NCI-H1436 (cell line): ENCODE measurements around the gene GALT.
"Not testable (repeated sequence)": the region's sequence is repeated elsewhere in the genome, so short reads cannot be mapped to it uniquely, and the experiment has no call there.

ENCODE experiments used
- DNase-seq: peaks from one replicate; lab custom pipeline; 2025; lab: John Stamatoyannopoulos, UW

The GALT gene

DNA sequence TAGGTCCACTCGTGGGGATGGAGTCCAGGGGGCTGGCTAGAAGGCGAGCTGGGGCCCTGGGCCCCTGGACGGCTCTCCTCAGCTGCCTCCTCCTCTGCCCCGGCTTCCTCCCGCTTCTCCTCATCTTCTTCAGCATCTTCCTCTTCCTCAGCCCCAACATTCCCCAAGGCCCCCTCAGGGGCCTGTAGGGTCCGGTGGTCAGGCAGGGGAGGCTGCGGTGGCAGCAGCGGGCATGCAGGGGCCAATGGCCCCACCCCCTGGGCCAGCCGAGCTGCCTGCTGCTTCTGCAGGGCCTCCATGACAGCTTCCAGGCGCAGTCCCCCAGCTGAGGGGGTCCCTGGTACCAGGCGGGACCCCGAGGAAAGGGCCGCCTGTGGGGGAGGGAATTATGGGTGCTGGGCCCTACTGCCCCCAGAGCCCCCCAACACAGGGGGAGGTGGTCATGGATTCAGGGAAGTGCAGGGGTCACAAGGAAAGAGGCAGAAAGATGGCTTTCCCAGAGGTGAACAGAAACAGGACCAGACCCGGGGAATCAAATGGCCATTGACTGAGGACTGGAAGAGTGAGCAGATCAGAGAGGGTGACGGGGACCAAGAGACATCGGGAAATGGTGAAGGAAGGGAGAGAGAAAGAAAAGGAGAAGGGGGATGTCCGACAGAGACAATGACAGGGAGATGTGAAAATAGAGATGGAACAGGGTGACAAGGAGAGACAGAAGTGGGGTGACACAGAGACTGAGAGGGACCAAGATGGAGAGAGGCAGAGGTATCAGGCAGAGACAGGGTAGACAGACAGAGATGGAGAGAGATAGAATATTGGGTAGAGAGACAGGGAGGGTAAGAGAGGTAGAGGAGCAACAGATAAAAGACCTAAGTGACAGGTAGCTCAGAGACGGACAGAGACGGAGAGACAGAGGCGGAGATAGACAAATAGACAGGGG lies 18.5 kb upstream of the GALT start:
- no peak for DNase-seq

DNA sequence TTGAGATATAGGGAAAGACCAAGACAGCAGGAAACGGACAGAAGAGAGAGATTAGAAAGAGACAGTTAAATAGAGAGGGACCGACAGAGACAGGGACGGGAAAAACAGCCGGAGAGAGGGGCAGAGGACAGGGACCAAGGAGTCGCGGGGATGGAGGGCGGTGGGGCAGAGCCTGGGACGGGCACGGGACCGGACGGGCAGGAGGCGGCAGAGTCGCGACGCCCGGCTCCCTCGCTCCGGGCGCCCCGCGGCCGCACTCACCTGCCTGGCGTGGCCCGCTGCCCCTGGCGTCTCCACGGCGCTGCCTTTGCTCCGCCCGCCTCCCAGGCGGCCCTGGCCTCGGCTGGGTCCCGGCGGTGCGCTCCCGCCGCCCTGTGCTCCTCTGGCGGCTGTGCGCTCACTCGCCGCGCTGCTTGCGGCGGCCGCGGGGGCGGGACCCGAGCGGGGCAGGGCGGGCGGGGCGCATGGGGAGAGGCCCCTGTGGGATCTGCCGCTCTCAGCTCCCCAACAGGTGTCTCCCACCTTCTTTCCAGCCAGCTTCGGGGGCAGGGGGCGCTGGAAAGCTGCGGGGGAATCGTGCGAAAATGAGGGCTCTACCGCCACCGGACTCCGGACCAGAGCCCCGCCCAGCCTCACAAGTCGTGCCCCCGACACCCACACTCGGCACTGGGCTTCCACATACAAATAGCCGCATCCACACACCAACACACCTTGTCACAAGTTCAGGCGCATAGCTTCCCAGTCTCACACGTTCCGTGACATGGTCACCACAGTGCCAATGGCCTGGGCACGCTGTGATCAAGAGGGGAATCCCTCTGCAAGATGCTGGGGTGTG lies 17.6 kb upstream of the GALT start, which contains the start of gene ARID3C:
Gene ARID3C (minus strand): TSS at position 411 of the 835 bp plus-strand sequence. CDS start 1,052 bp downstream, outside the sequence.
- DNase-seq: peak; percentile 16

DNA sequence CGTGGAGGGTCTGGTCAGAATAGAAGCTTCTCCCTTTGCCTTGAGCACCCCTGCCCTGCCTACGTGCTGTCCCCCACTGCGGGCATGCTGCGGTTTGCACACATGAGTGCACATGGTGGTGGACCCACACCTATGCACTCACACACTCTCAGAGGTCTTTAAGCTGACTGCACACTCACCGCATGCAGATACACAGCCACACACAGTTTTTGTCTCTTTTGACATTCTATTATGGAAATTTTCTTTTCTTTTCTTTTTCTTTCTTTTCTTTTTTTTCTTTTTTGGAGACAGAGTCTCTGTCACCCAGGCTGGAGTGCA lies 17.0 kb upstream of the GALT start:
- no peak for DNase-seq

DNA sequence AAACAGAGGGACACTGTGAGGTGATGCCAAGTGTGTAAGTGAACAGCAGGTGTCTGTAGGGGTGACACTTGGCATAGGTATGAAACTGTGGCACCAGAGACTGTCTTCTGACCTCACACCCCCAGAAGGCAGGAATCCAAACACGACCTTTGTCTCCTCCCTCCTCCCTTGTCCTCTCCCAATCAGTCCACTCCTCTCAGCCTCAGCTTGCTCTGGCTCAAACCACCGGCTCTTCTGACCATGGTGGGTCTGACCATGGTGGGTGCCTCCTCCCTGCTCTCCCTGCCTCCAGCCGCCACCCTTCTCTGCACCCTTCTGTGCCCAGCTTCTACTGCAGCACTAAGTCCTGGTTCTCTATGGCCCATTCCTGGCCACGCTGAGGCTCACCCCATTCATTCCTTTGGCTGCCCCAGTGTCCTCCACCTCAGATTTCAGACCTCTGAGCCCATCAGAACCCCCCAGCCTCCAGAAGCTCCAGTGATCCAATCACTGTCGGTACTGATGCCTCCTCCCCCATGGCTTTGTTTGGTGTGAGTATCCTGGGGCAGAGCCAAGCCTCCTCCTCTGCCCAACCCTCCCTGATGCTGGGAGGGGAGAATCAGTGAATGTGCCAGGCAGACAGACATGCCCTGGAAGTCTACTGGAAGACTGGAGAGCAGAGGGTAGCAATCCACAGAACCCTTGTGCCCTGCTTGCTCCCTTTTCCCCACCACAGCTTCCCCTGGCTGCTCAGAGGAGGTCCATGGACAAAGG lies 15.9 kb upstream of the GALT start:
- DNase-seq: no peak

DNA sequence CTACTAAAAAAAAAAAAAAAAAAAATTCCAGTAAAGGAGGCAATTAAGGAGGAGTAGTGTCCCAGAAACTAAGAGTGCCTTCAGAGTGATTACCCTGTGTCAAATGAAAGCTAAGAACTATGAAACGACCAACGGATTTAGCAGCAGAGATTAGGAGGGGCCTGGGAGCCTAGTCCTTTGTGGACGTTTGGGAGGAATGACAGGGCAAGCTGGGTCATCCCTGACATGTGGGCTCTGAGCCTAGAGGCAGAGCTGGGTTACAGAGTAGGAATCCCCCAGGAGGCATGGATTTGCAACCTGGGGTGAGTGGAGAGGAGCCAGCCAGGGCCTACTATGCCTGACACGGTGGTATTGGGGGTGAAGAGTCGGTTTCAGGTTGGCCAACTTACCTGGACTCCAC lies 13.3 kb upstream of the GALT start:
- DNase-seq: no peak

DNA sequence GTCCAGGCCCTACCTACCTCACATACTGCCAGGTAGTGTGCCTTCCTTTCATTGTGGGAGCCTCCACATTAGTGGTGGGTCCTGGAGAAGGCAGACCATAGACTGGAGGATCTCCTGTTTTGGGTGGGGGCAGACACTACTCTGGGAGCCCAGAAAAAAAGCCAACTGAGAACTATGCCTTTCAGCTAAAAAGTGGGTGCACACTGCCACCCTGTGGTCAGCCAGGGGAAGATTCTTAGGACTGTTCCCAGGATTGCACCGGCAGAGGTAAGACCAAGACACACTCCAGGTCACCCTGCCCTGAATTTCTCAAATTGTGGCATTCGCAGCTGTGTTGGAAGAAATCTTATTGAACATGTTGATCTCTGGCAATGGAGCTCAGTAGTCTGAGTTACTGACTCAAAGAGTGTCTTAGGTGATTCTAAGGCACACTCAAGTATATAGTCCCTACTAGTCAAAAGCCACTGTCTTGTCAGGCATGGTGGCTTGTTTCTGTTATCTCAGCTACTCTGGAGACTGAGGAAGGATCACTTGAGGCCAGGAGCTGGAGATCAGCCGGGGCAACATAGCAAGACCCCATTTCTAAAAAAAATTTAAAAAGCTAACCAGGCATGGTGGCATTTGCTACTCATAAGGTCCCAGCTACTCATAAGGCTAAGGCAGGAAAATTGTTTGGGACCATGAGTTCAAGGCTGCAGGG lies 12.5 kb upstream of the GALT start:
- DNase-seq: peak; percentile 36

DNA sequence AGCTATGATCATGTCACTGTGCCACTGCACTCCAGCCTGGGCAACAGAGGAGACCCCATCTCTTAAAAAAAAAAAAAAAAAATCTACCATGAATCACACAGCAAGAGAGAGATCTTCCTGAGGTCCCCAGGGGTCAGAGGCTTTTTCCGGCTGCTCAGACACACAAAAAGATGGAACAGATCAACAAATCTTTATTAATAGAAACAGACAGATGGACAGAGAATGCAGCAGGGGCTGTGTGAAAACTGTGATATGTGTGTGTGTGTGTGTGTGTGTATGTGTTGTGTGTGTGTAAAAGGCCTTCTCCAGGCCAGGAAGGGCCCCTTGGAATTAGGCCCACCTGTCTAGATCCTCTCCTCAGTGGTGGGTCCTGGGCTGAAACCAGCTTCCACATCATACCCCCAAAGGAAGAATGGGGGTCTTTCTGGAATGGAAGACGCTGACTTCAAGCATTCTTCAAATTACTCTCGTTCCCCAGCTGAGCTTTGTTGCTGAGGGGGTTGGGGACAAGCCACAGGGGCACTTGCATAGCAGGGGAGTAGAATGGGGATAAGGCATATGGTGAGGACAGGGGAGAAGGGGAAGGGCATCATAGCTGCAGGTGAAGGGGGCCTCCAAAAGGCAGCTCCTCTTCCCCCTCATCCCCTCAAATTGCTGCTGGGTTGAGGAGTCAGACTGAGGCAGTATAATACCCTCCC lies 11.8 kb upstream of the GALT start:
- no peak for DNase-seq

DNA sequence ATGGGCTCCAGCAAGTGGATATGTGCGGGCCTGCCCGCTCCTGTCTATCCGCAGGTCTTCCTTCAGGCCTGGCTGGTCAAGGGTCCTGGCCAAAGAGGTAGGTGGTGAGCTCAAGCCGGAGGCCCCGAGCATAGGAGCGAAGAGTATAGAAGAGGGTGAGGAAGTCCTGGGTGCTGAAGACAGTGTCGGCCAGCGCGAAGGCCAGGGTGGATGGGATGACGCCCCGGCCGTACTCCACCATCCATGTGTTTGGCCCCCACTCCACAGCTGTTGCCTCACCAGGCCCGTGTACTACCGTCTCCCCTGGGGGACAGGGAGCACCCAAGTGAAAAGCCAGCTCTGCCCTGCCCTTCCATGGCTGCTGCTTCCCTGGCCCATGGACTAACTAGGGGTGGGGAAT lies 10.9 kb upstream of the GALT start:
- DNase-seq: no peak

DNA sequence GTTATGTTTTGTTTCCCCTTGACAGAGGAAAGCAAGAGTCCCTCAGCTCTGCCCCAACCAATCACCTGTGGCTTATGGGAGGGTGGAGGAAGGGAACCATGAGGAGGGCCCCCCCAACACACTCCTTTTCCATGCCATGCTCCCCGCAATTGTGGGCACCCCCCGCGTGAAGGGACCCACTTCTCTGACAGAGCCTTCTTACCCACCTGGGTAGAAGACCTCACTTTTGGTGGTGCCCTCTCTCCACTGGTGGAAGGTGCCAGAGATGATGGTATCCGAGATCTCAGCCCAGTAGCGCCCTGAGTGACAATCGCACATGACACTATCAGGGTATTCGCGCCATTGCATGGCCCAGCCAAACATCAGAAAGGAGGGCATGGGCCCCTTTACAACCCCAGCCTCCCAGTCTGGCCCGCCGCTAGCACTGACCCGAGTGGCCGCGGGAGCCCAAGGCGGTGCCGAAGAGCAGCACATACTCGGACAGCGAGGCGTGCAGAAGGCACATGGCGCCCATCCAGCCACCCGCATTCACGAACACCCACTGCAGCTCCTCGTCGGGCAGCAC lies 9.6 kb upstream of the GALT start:
- DNase-seq: no peak

DNA sequence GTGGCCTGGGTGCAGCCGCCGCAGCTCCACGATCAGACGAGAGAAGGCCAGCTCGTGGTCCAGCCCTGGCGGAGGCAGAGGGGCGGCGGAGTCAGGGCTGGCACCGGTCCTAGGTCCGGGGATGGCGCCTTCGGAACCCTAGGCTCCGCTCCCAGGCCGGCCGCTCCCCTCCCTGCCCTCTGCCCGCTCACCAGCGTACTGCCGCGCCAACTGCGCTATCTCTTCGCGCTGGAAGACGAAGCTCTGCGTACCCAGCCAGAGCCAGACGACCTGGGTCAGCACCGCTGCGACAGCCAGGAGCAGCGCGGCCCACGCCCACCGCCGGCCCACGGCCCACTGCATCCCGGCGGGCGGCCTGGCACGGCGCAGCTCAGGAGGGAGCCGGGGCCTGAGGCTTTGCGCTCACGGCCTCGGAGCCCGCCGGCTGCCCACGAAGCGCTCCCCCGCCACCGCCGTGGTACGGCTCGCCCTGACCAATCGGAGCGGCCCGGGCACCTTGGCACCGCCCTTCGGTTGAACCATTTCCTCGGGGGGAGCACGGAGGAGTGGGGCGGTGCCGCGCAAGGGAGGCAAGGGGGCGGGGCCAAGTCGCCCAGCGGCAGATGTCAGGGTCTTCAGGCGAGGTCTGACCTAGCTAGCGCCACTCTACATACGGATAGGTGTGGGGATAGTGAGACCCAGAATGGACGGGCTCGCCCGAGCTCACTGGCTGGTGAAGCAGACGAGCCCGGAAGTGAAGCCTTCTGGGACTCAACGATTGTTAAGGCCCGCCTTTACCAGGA lies 8.9 kb upstream of the GALT start, which contains the start of gene SIGMAR1:
Gene SIGMAR1 (minus strand): TSS at position 432 of the 782 bp plus-strand sequence. CDS start 90 bp downstream, at position 342.
- peak; percentile 89 for DNase-seq

DNA sequence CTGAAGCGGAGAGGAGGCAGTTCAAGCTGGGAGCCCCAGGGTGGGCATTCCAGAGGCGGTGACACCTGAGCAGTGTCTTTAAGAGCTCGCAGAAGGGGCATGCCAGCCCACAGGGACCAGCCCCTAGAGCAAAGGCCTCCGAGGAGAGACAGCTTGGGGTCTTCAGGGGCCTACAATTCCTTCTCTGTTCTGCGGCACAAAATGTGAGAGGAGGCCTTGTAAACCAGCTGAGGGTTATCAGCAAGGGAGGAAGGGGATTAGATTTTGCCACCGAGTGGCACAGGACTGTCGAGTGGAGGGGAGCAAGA lies 8.4 kb upstream of the GALT start:
- no peak for DNase-seq

DNA sequence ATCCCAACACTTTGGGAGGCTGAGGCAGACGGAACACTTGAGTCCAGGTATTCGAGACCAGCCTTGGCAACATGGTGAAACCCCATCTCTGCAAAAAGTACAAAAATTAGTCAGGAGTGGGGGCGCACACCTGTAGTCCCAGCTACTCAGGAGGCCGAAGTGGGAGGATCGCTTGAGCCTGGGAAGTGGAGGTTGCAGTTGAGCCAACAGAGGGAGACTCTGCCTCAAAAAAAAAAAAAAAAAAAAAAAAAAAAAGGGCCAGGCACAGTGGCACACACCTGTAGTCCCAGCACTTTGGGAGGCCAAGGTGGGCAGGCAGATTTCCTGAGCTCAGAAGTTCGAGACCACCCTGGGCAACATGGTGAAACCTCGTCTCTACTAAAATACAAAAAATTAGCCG lies 7.2 kb upstream of the GALT start:
- DNase-seq: not testable (repeated sequence)

DNA sequence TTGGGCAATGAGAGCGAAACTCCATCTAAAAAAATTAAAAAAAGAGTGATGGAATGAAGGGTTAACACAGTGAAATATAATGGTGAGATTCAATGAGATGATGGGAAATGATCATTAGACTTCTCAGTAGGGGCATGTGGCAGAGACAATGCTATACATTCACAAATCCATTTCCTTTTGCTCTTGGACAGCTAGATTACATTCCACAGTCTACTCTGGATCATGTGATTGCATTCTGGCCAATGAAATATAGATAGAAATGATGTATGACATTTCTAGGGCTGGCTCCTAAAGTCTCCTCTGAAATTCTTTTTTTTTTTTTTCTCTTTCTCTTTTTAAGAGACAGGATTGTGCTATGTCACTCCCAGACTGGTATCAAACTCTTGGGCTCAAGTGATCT lies 3.8 kb upstream of the GALT start:
- DNase-seq: no peak

DNA sequence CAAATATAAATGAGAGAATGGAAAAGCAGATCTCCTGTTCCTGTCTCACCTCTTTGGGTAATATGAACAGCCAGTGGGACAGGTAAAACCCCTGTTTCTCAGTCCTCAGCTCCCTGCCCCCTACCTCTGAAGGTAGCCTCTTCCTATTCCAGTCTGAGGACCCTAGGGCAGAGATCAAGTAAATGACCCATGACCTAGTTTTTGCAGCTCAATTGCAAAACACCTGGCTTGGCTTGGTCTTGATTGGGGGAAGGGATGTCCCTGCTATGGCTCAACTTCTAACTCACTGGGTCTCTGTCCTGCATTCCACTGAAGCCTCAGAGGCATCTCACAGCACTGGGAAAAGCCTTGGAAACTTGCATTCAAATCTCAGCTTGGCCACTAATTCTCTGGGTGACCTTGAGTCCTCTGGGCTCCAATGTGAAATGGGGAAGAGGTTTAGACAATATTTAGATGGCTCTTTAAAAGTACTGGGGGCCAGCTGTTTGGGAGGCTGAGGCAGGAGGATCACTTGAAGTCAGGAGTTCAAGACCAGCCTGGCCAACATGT lies 1.6 kb upstream of the GALT start:
- DNase-seq: no peak

DNA sequence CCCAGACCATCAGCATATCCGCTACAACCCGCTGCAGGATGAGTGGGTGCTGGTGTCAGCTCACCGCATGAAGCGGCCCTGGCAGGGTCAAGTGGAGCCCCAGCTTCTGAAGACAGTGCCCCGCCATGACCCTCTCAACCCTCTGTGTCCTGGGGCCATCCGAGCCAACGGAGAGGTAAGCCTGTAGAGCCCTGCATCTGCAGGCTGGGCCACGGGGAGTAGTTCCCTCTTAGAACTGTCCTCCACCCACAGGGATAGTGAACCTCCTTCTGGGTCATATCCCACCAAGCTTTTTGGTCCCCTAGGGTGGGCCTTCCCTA lies 569 bp downstream of the GALT start:
- no peak for DNase-seq

DNA sequence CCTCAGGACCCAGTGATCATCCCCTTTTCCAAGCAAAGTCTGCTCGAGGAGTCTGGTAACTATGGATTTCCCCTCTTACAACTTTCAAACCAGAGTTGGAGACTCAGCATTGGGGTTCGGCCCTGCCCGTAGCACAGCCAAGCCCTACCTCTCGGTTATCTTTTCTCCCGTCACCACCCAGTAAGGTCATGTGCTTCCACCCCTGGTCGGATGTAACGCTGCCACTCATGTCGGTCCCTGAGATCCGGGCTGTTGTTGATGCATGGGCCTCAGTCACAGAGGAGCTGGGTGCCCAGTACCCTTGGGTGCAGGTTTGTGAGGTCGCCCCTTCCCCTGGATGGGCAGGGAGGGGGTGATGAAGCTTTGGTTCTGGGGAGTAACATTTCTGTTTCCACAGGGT lies 1.2 kb downstream of the GALT start:
- DNase-seq: no peak

DNA sequence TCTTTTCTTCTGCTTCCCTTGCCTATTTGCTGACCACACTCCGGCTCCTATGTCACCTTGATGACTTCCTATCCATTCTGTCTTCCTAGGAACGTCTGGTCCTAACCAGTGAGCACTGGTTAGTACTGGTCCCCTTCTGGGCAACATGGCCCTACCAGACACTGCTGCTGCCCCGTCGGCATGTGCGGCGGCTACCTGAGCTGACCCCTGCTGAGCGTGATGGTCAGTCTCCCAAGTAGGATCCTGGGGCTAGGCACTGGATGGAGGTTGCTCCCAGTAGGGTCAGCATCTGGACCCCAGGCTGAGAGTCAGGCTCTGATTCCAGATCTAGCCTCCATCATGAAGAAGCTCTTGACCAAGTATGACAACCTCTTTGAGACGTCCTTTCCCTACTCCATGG lies 2.2 kb downstream of the GALT start:
- DNase-seq: no peak

DNA sequence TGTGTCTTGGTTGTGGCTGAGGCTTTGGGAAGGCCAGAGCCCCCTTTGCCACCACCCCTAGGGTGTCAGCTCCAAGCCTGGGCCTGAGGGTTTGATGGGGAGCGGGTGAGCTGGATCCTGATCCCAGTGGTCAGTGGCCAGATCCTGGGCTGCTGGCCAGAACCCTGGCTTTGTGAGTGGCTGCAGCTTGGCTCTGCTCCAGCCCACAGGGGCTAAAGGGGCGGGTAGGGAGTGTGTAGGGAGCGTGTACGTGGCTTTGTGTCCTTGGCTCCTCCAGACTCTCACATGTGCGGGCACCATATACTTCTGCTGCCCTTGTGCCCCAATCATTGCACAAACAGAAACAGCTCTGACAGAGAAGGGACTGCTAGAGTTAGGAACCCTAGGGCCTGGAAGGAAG lies 4.3 kb downstream of the GALT start:
- DNase-seq: no peak

DNA sequence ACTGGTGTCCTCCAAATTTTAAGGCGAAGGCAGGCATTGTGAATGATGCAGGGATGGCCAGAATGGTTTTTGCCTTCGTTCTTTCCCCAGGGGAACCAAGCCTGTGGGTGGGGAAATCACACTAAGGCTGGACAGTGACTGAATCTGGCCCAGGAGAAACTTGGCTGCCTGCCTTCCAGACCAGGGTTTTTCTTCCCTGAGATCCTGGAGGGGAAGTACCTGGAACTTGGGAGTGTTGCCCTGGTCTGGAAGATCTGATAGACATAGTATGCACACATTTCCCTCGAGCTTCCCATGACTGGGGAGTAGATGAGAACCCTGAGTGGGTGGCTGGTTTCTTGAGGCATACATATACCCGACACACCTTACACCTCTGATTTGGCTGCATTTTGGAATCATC lies 4.8 kb downstream of the GALT start:
- no peak for DNase-seq
